GM12801 (cell line): ENCODE data around the gene HSD11B1.

Experiments used
- CTCF ChIP-seq: IDR thresholded peaks from one replicate; pipeline ENCODE4 v1.5.1; 2011; ENCODE audit warnings: control low read depth; ENCODE audit not compliant: insufficient read length; ENCODE audit errors: extremely low read depth

The HSD11B1 gene

GRCh38 chr1:209728466-209728865 lies 23.8 kb downstream of the HSD11B1 start:
- no peak for TF ChIP-seq CTCF

GRCh38 chr1:209729436-209729835 lies 24.8 kb downstream of the HSD11B1 start:
- TF ChIP-seq CTCF = no peak

GRCh38 chr1:209732725-209733124 lies 28.1 kb downstream of the HSD11B1 start:
- TF ChIP-seq CTCF = no peak

GRCh38 chr1:209733409-209734192 lies 29.0 kb downstream of the HSD11B1 start:
- no peak for TF ChIP-seq CTCF

- no peak for TF ChIP-seq CTCF
These were observed 32.0 kb downstream of the HSD11B1 start for GRCh38 chr1:209736490-209737117.

GRCh38 chr1:209737118-209737505 lies 32.5 kb downstream of the HSD11B1 start:
- no peak for TF ChIP-seq CTCF

- TF ChIP-seq CTCF = no peak
These were observed 33.6 kb downstream of the HSD11B1 start for GRCh38 chr1:209738270-209738669.
